SK-N-MC (cell line): ENCODE results near the gene FBXL4.

Source experiments
- EZH2 ChIP-seq: fragments of 200-600 bp; sonication (generic); IDR thresholded peaks from one replicate; pipeline ENCODE4 v1.6.1; 2017; ENCODE audit warnings: antibody characterized with exemption
- FOXP2 ChIP-seq: optimal IDR thresholded peaks from 2 replicates; pipeline ENCODE3; 2011; ENCODE audit warnings: mild to moderate bottlenecking, moderate library complexity; ENCODE audit not compliant: insufficient read depth; ENCODE audit errors: extremely low read length, control extremely low read depth
- POLR2AphosphoS5 ChIP-seq: IDR thresholded peaks from 2 replicates; pipeline ENCODE4 v1.6.1; 2012; ENCODE audit warnings: mild to moderate bottlenecking, low read depth, low read length, borderline replicate concordance

- TF ChIP-seq EZH2 = no peak
- no peak for TF ChIP-seq POLR2AphosphoS5
- no peak for TF ChIP-seq FOXP2
Observed at GRCh38 chr6:98992535-98992934, 44.8 kb upstream of the FBXL4 start.
